Mesodermal cell (in vitro differentiated cells): ENCODE results near the gene CFAP221. TPM values are rescaled to one million over a fixed set of nuclear protein-coding genes. Genes with fewer than 3 reads are reported as not detected.

Experiments used
- H3K27ac ChIP-seq: 2 replicates; pipeline ENCODE4 v1.7.0; 2013; ENCODE audit warnings: mild to moderate bottlenecking, low read depth, low read length, moderate library complexity; ENCODE audit not compliant: severe bottlenecking
- H3K36me3 ChIP-seq: 2 replicates; pipeline ENCODE4 v1.7.1; 2013; ENCODE audit warnings: mild to moderate bottlenecking, low read length, moderate library complexity; ENCODE audit not compliant: control insufficient read depth, insufficient read depth
- H3K4me1 ChIP-seq: one replicate; pipeline ENCODE4 v1.7.1; 2013; ENCODE audit warnings: mild to moderate bottlenecking, low read length; ENCODE audit not compliant: insufficient read depth, control insufficient read depth, poor library complexity, severe bottlenecking
- H3K4me3 ChIP-seq: 2 replicates; pipeline ENCODE4 v1.7.0; 2013; ENCODE audit warnings: low read length, control low read depth, mild to moderate bottlenecking; ENCODE audit not compliant: insufficient read depth, poor library complexity, severe bottlenecking; ENCODE audit errors: extremely low read depth
- H3K9me3 ChIP-seq: 2 replicates; pipeline ENCODE4 v1.7.1; 2013; ENCODE audit warnings: mild to moderate bottlenecking, low read length, moderate library complexity; ENCODE audit not compliant: control insufficient read depth
- WGBS, 2 experiments: methylation state at CpG; one replicate each; pipeline ENCODE4 v1.1.5; 2013; ENCODE audit warnings: missing lambda C conversion rate in 2 of 2; ENCODE audit not compliant: insufficient coverage in 2 of 2; 5-methylcytosine and 5-hydroxymethylcytosine counted together
- polyA plus RNA-seq, 2 experiments: library from polyadenylated mRNA; stranded (reverse); fragments of 50-300 nt; gene quantifications; one replicate each; pipeline ENCODE4 v1.2.3, GENCODE V29; 2013

The CFAP221 gene
- polyA plus RNA-seq (2013, experiment 1 of 2) = 3.6 TPM
- 3.2 TPM for polyA plus RNA-seq (2013, experiment 2 of 2)

DNA sequence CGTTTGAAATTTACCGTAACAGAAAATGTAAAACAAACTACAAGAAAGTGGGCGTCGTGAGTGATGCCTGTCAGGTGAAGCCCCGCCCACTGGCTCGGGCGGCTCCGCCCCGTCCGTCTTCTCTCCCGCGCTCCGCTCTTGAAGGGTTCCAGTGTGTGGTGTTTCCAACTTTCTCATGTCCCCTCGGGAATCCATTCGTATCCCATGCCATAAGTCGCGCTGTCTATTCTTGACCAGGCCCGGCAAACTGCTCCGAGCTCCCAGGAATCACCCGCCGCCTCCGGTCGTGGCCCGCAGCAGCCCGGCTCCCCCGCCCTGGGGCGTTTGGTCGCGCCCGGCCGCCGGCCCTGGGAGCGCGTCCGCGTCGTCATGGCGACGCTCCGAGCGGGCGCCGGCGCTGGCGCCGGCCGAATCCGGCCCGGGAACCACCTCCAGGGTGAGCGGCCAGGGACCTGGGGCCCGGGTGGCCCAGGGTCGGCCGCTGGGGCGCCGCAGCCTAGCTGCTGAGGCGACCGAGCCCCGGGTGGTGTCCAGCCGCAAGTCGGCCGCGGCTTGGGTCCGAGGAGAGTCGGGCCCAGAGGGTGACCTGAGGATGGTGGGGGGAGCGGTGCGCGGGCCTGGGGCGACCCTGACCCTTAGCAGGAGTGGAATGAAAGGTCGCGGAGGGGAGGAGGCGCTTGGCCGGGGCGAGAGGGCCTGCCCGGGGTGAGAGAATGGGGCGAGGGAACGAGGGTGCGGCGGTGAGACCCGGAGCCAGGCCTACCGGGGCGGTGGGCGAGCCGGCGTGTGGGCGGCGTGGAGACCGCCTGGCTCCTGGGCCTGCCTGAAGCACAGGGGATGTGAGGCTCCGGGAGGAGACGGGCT, at the start of gene CFAP221:
Gene CFAP221, plus strand, starts transcription at position 375 of the 864 bp plus-strand sequence. CDS start 1,683 bp downstream, outside the sequence.
- Histone ChIP-seq H3K4me1 (peaks cover 8% of the 10 kb centered on the region), H3K9me3 (peaks cover 4% of the 10 kb centered on the region), H3K27ac (peak within 1 kb of the TSS; percentile 99), H3K36me3 (no peaks in the 10 kb centered on the region), H3K4me3 (peak within 1 kb of the TSS; percentile 58)
- WGBS, 2 experiments = 1% methylated on average over 51 to 70 of the region's 89 CpGs

DNA sequence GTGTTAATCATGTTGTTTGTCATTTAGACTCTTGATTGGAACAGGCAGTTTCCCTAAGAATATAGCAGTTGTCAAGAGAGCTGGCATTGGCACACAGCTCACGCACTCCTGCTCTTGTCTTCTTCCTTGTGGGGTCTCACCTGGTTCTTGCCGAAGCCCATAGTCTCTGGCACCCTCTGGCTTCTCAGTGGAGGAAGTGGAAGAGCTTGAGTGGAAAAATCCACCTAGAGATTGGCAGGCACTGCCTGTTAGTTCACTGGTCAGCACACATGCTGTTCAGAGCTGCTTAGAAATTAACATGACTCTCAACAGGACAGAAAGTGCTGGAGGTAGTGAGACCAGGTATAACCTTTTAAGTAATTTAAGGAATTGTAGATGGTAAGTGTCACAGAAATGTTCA, 48.3 kb upstream of the CFAP221 start:
- H3K4me1 ChIP-seq = peaks cover 10% of the 10 kb centered on the region
- peaks cover 4% of the 10 kb centered on the region for H3K9me3 ChIP-seq
- no peak overlapping the region for H3K27ac ChIP-seq
- H3K36me3 ChIP-seq = no peaks in the 10 kb centered on the region
- 79 to 85% methylated on average over 2 of the region's 2 CpGs for WGBS, 2 experiments
- no peak overlapping the region for H3K4me3 ChIP-seq

DNA sequence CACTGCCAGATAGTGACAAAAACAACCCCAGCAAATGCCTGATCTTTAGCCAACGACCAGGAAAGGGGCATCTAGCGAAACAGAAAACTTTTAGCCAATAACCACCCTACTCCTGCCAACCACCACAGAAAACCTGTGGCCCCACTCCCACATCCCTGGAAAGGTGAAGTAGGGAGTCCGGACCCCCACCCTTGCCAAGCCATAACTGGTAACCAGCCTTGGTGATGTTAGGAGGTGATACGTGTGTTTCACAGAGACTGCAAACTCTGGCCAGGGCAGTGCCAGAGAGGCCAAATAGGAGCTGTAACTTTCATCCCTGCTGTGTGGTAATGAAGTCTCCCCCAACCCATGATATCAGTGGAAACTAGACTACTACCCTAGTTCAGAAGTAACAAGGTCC, 47.6 kb upstream of the CFAP221 start:
- Histone ChIP-seq H3K4me1 (peaks cover 8% of the 10 kb centered on the region), H3K9me3 (peaks cover 5% of the 10 kb centered on the region), H3K36me3 (no peaks in the 10 kb centered on the region), H3K4me3 (no peak overlapping the region), H3K27ac (no peak overlapping the region)
- WGBS, 2 experiments = 80 to 100% methylated on average over 1 of the region's 4 CpGs

- no peaks in the 10 kb centered on the region for H3K4me1 ChIP-seq
- no peaks in the 10 kb centered on the region for H3K36me3 ChIP-seq
- H3K9me3 ChIP-seq = no peaks in the 10 kb centered on the region
- H3K4me3 ChIP-seq = no peak overlapping the region
- 71 to 94% methylated on average over 3 to 5 of the region's 6 CpGs for WGBS, 2 experiments
- no peak overlapping the region for H3K27ac ChIP-seq
Measured at GRCh38 chr2:119508756-119509155, 35.5 kb upstream of the CFAP221 start.

DNA sequence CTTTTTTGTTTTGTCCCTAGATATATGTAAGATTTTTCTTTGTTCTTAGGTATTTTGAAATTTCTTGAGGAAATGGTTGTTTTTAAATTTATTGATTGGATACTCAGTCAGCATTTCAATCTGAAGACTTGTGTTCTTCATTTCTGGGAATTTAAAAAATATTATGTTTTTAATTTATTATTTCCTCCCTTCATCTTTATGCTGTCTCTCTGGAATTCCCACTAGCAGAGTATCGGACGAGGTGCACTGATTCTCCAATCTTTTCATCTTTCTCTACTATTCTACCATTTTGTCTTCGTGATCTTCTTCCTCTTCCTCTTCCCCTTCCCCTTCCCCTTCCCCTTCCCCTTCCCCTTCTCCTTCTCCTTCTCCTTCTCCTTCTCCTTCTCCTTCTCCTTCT, 32.3 kb upstream of the CFAP221 start:
- Histone ChIP-seq H3K36me3 (no peaks in the 10 kb centered on the region), H3K4me1 (no peaks in the 10 kb centered on the region), H3K27ac (no peak overlapping the region), H3K9me3 (no peaks in the 10 kb centered on the region), H3K4me3 (no peak overlapping the region)
- 86 to 100% methylated on average over 1 to 2 of the region's 3 CpGs for WGBS, 2 experiments

DNA sequence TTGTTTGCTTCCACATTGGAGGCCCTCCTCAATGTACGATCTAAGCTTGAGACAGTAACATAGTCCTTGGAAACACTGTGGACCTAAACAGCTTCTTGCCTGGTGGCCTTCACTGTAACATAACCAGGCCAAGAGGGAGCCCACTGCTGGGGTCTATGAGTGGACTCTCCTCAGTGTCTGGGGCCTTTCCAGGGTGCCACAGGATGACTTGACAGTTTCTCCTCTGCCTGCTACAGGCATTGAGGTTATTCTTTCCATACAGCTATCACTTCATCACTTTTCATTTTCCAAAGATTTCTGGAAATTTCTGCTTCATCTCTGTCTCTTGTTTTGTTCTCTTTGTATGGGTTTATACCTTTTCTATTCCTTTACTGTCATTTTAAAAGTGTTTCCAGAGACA, 31.3 kb upstream of the CFAP221 start:
- Histone ChIP-seq H3K27ac (no peak overlapping the region), H3K9me3 (no peaks in the 10 kb centered on the region), H3K4me1 (no peaks in the 10 kb centered on the region), H3K4me3 (no peak overlapping the region), H3K36me3 (no peaks in the 10 kb centered on the region)
- 100% methylated on average over 1 of the region's 1 CpG for WGBS, 2 experiments

- 43% methylated on average over 1 of the region's 1 CpG; no CpG with 5 or more reads in 1 of the 2 experiments for WGBS, 2 experiments
- no peaks in the 10 kb centered on the region for H3K4me1 ChIP-seq
- H3K9me3 ChIP-seq = no peaks in the 10 kb centered on the region
- H3K36me3 ChIP-seq = no peaks in the 10 kb centered on the region
- H3K27ac ChIP-seq = no peak overlapping the region
- no peak overlapping the region for H3K4me3 ChIP-seq
Measured at GRCh38 chr2:119513832-119514231, 30.4 kb upstream of the CFAP221 start.

GRCh38 chr2:119516121-119516520, 28.1 kb upstream of the CFAP221 start:
- H3K4me3 ChIP-seq = no peak overlapping the region
- WGBS, 2 experiments = 77 to 100% methylated on average over 2 of the region's 2 CpGs
- no peak overlapping the region for H3K27ac ChIP-seq
- H3K36me3 ChIP-seq = no peaks in the 10 kb centered on the region
- no peaks in the 10 kb centered on the region for H3K4me1 ChIP-seq
- H3K9me3 ChIP-seq = no peaks in the 10 kb centered on the region

GRCh38 chr2:119517433-119517832, 26.8 kb upstream of the CFAP221 start:
- H3K36me3 ChIP-seq = no peaks in the 10 kb centered on the region
- 24 to 35% methylated on average over 5 to 6 of the region's 7 CpGs for WGBS, 2 experiments
- H3K4me3 ChIP-seq = no peak overlapping the region
- no peaks in the 10 kb centered on the region for H3K4me1 ChIP-seq
- no peaks in the 10 kb centered on the region for H3K9me3 ChIP-seq
- no peak overlapping the region for H3K27ac ChIP-seq

- peaks cover 2% of the 10 kb centered on the region for H3K4me1 ChIP-seq
- no peak overlapping the region for H3K4me3 ChIP-seq
- no peaks in the 10 kb centered on the region for H3K9me3 ChIP-seq
- 91 to 94% methylated on average over 8 to 10 of the region's 10 CpGs for WGBS, 2 experiments
- H3K36me3 ChIP-seq = no peaks in the 10 kb centered on the region
- H3K27ac ChIP-seq = no peak overlapping the region
Measured at GRCh38 chr2:119518401-119519056, 25.7 kb upstream of the CFAP221 start.

GRCh38 chr2:119519057-119519408, 25.2 kb upstream of the CFAP221 start:
- H3K36me3 ChIP-seq = no peaks in the 10 kb centered on the region
- H3K4me1 ChIP-seq = peaks cover 3% of the 10 kb centered on the region
- no peak overlapping the region for H3K4me3 ChIP-seq
- WGBS, 2 experiments = 94 to 97% methylated on average over 9 to 10 of the region's 10 CpGs
- H3K9me3 ChIP-seq = no peaks in the 10 kb centered on the region
- no peak overlapping the region for H3K27ac ChIP-seq
